Muscle layer of colon (tissue), 2 donors: ENCODE data around the gene GTF3C1.

Experiments used
- H3K27ac ChIP-seq: one replicate; pipeline ENCODE4 v1.7.0; 2013; ENCODE audit warnings: low read depth, mild to moderate bottlenecking, low read length, moderate library complexity
- H3K27me3 ChIP-seq, 2 donors: one replicate each; pipeline ENCODE4 v1.7.0; 2013; ENCODE audit warnings: low read length in 2 of 2, mild to moderate bottlenecking in 2 of 2; ENCODE audit not compliant: insufficient read depth in 2 of 2, control insufficient read depth in 1 of 2
- H3K36me3 ChIP-seq: one replicate; pipeline ENCODE4 v1.7.0; 2013; ENCODE audit warnings: mild to moderate bottlenecking, low read length; ENCODE audit not compliant: insufficient read depth
- H3K4me1 ChIP-seq: one replicate; pipeline ENCODE4 v1.7.0; 2013; ENCODE audit warnings: mild to moderate bottlenecking, low read length; ENCODE audit not compliant: insufficient read depth
- H3K4me3 ChIP-seq, 2 donors: one replicate each; pipeline ENCODE4 v1.7.0; 2013; ENCODE audit warnings: low read length in 2 of 2, low read depth in 1 of 2, mild to moderate bottlenecking in 1 of 2, moderate library complexity in 1 of 2
- H3K9ac ChIP-seq: one replicate; pipeline ENCODE4 v1.7.0; 2013; ENCODE audit warnings: low read length
- H3K9me3 ChIP-seq: one replicate; pipeline ENCODE4 v1.7.0; 2013; ENCODE audit warnings: mild to moderate bottlenecking, low read length
- donor health status: abdominal sarcoma.
- donor health status: Adenocarcinoma of cecum.

The GTF3C1 gene

GRCh38 chr16:27561216-27561615 lies 11.5 kb upstream of the GTF3C1 start:
- Histone ChIP-seq H3K4me1 (no peaks in the 10 kb centered on the region), H3K27ac (no peak overlapping the region), H3K36me3 (no peaks in the 10 kb centered on the region), H3K27me3 (no peaks in the 10 kb centered on the region), H3K9ac (no peak overlapping the region), H3K9me3 (no peaks in the 10 kb centered on the region), H3K4me3 (no peak overlapping the region)

- no peak overlapping the region for H3K9ac ChIP-seq
- no peaks in the 10 kb centered on the region for H3K4me1 ChIP-seq
- no peaks in the 10 kb centered on the region for H3K9me3 ChIP-seq
- H3K36me3 ChIP-seq = no peaks in the 10 kb centered on the region
- no peaks in the 10 kb centered on the region for H3K27me3 ChIP-seq
- no peak overlapping the region for H3K4me3 ChIP-seq
- no peak overlapping the region for H3K27ac ChIP-seq
Measured at GRCh38 chr16:27558932-27559331, 9.2 kb upstream of the GTF3C1 start.

GRCh38 chr16:27558434-27558833 lies 8.7 kb upstream of the GTF3C1 start:
- Histone ChIP-seq H3K27ac (no peak overlapping the region), H3K27me3 (no peaks in the 10 kb centered on the region), H3K9ac (no peak overlapping the region), H3K4me1 (no peaks in the 10 kb centered on the region), H3K9me3 (no peaks in the 10 kb centered on the region), H3K36me3 (no peaks in the 10 kb centered on the region), H3K4me3 (no peak overlapping the region)

- Histone ChIP-seq H3K9me3 (no peaks in the 10 kb centered on the region), H3K27ac (no peak overlapping the region), H3K9ac (no peak overlapping the region), H3K36me3 (no peaks in the 10 kb centered on the region), H3K4me3 (no peak overlapping the region), H3K27me3 (no peaks in the 10 kb centered on the region), H3K4me1 (no peaks in the 10 kb centered on the region)
Measured at GRCh38 chr16:27556471-27556870, 6.8 kb upstream of the GTF3C1 start.

GRCh38 chr16:27551036-27551435 lies 1.3 kb upstream of the GTF3C1 start:
- peaks cover 29% of the 10 kb centered on the region for H3K4me1 ChIP-seq
- no peaks in the 10 kb centered on the region for H3K27me3 ChIP-seq
- H3K9me3 ChIP-seq = no peaks in the 10 kb centered on the region
- H3K36me3 ChIP-seq = no peaks in the 10 kb centered on the region
- H3K4me3 ChIP-seq = no peak overlapping the region
- H3K9ac ChIP-seq = no peak overlapping the region
- H3K27ac ChIP-seq = no peak overlapping the region

- H3K27me3 ChIP-seq = no peaks in the 10 kb centered on the region
- no peaks in the 10 kb centered on the region for H3K9me3 ChIP-seq
- no peaks in the 10 kb centered on the region for H3K36me3 ChIP-seq
- peak overlapping the region; percentile 87 for H3K9ac ChIP-seq
- H3K4me1 ChIP-seq = peaks cover 29% of the 10 kb centered on the region
- H3K4me3 ChIP-seq = peak overlapping the region; percentile 93 to 94
- H3K27ac ChIP-seq = peak overlapping the region; percentile 86
Measured at GRCh38 chr16:27550582-27550920, 838 bp upstream of the GTF3C1 start.

GRCh38 chr16:27549464-27549745 lies 308 bp downstream of the GTF3C1 start:
- H3K4me1 ChIP-seq = peaks cover 29% of the 10 kb centered on the region
- peaks cover 4% of the 10 kb centered on the region for H3K36me3 ChIP-seq

GRCh38 chr16:27547851-27548250 lies 1.9 kb downstream of the GTF3C1 start:
- Histone ChIP-seq H3K36me3 (peaks cover 18% of the 10 kb centered on the region), H3K27ac (no peak overlapping the region), H3K27me3 (no peaks in the 10 kb centered on the region), H3K9ac (no peak overlapping the region), H3K9me3 (no peaks in the 10 kb centered on the region), H3K4me1 (peaks cover 29% of the 10 kb centered on the region), H3K4me3 (no peak overlapping the region)

More at GRCh38 chr16:27549464-27549745, 308 bp downstream of the GTF3C1 start:
- H3K9ac ChIP-seq = peak overlapping the region; percentile 84
- H3K9me3 ChIP-seq = no peaks in the 10 kb centered on the region
- no peaks in the 10 kb centered on the region for H3K27me3 ChIP-seq
- peak overlapping the region; percentile 56 to 95 for H3K4me3 ChIP-seq
- peak overlapping the region; percentile 61 for H3K27ac ChIP-seq

GRCh38 chr16:27547134-27547533 lies 2.6 kb downstream of the GTF3C1 start:
- Histone ChIP-seq H3K9ac (no peak overlapping the region), H3K36me3 (peaks cover 25% of the 10 kb centered on the region), H3K4me3 (no peak overlapping the region), H3K27me3 (no peaks in the 10 kb centered on the region), H3K27ac (no peak overlapping the region), H3K4me1 (peaks cover 29% of the 10 kb centered on the region), H3K9me3 (no peaks in the 10 kb centered on the region)

GRCh38 chr16:27544671-27545070 lies 5.0 kb downstream of the GTF3C1 start:
- no peak overlapping the region for H3K4me3 ChIP-seq
- no peak overlapping the region for H3K9ac ChIP-seq
- H3K27ac ChIP-seq = no peak overlapping the region
- no peaks in the 10 kb centered on the region for H3K9me3 ChIP-seq
- no peaks in the 10 kb centered on the region for H3K27me3 ChIP-seq
- H3K36me3 ChIP-seq = peaks cover 49% of the 10 kb centered on the region
- peaks cover 23% of the 10 kb centered on the region for H3K4me1 ChIP-seq

GRCh38 chr16:27543801-27544200 lies 5.9 kb downstream of the GTF3C1 start:
- Histone ChIP-seq H3K9ac (no peak overlapping the region), H3K4me1 (peaks cover 19% of the 10 kb centered on the region), H3K27me3 (no peaks in the 10 kb centered on the region), H3K36me3 (peaks cover 56% of the 10 kb centered on the region), H3K27ac (no peak overlapping the region), H3K9me3 (no peaks in the 10 kb centered on the region), H3K4me3 (no peak overlapping the region)

GRCh38 chr16:27539636-27540035 lies 10.1 kb downstream of the GTF3C1 start:
- Histone ChIP-seq H3K36me3 (peaks cover 81% of the 10 kb centered on the region), H3K9ac (no peak overlapping the region), H3K27ac (no peak overlapping the region), H3K4me1 (no peaks in the 10 kb centered on the region), H3K9me3 (no peaks in the 10 kb centered on the region), H3K4me3 (no peak overlapping the region), H3K27me3 (no peaks in the 10 kb centered on the region)
